Measurements from ENCODE around the gene AWAT1.
"Not testable (repeated sequence)": the region's sequence is repeated elsewhere in the genome, so short reads cannot be mapped to it uniquely, and the experiment has no call there.

Gene AWAT1

GRCh38 chrX:70234355-70234754, at the start of gene AWAT1:
AWAT1 (plus strand) TSS chrX:70234655; CDS start chrX:70234696, 41 bp downstream.
- no peak for DNase-seq (ENCODE audit: low read depth)
- TF ChIP-seq CTCF (conservative IDR thresholded peaks at IDR 0.05; ENCODE audit: low read depth, low read length): no peak
- H3K4me3 ChIP-seq (ENCODE audit: low read length): no peak within 1 kb of the TSS

- no peak overlapping the region for H3K4me3 ChIP-seq (ENCODE audit: low read length)
- TF ChIP-seq CTCF (conservative IDR thresholded peaks at IDR 0.05; ENCODE audit: low read depth, low read length): no peak
- no peak for DNase-seq (ENCODE audit: low read depth)
These were observed 44.2 kb upstream of the AWAT1 start for GRCh38 chrX:70190225-70190624.

- peak; percentile 77 for TF ChIP-seq CTCF (conservative IDR thresholded peaks at IDR 0.05; ENCODE audit: low read depth, low read length)
- DNase-seq (ENCODE audit: low read depth): peak; percentile 16
- H3K4me3 ChIP-seq (ENCODE audit: low read length): no peak overlapping the region
These were observed 37.3 kb upstream of the AWAT1 start for GRCh38 chrX:70196961-70197720.

- DNase-seq (ENCODE audit: low read depth): no peak
- no peak overlapping the region for H3K4me3 ChIP-seq (ENCODE audit: low read length)
- no peak for TF ChIP-seq CTCF (conservative IDR thresholded peaks at IDR 0.05; ENCODE audit: low read depth, low read length)
These were observed 32.7 kb upstream of the AWAT1 start for GRCh38 chrX:70201732-70202131.

GRCh38 chrX:70208479-70208878, 26.0 kb upstream of the AWAT1 start:
- no peak for TF ChIP-seq CTCF (conservative IDR thresholded peaks at IDR 0.05; ENCODE audit: low read depth, low read length)
- no peak for DNase-seq (ENCODE audit: low read depth)
- H3K4me3 ChIP-seq (ENCODE audit: low read length): no peak overlapping the region

- not testable (repeated sequence) for DNase-seq (ENCODE audit: low read depth); H3K4me3 ChIP-seq (ENCODE audit: low read length)
These were observed 24.9 kb upstream of the AWAT1 start for GRCh38 chrX:70209570-70209969.

GRCh38 chrX:70219938-70220764, 14.3 kb upstream of the AWAT1 start:
- no peak for TF ChIP-seq CTCF (conservative IDR thresholded peaks at IDR 0.05; ENCODE audit: low read depth, low read length)
- no peak overlapping the region for H3K4me3 ChIP-seq (ENCODE audit: low read length)
- DNase-seq (ENCODE audit: low read depth): peak; percentile 1

Measured in retinal pigment epithelial cell (primary cell).